MM.1S (cell line): ENCODE measurements around the gene AFG1L.

Source experiments
- EZH2 ChIP-seq: fragments of 300-600 bp; sonication (generic); optimal IDR thresholded peaks from 2 replicates; pipeline ENCODE3; 2017; ENCODE audit warnings: low read depth, mild to moderate bottlenecking, antibody characterized with exemption, low read length, mixed read lengths
- EZH2phosphoT487 ChIP-seq: fragments of 300-600 bp; sonication (generic); IDR thresholded peaks from 2 replicates; pipeline ENCODE4 v1.6.1; 2018; ENCODE audit warnings: antibody characterized with exemption, low read length
- TF ChIP-seq, protein P1 (sequence below): fragments of 300-600 bp; sonication (generic); IDR thresholded peaks from 2 replicates; pipeline ENCODE4 v1.5.1; 2016; ENCODE audit warnings: antibody characterized with exemption, low read length, mixed read lengths

- TF ChIP-seq, protein P1, sequence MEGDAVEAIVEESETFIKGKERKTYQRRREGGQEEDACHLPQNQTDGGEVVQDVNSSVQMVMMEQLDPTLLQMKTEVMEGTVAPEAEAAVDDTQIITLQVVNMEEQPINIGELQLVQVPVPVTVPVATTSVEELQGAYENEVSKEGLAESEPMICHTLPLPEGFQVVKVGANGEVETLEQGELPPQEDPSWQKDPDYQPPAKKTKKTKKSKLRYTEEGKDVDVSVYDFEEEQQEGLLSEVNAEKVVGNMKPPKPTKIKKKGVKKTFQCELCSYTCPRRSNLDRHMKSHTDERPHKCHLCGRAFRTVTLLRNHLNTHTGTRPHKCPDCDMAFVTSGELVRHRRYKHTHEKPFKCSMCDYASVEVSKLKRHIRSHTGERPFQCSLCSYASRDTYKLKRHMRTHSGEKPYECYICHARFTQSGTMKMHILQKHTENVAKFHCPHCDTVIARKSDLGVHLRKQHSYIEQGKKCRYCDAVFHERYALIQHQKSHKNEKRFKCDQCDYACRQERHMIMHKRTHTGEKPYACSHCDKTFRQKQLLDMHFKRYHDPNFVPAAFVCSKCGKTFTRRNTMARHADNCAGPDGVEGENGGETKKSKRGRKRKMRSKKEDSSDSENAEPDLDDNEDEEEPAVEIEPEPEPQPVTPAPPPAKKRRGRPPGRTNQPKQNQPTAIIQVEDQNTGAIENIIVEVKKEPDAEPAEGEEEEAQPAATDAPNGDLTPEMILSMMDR = no peak
- TF ChIP-seq EZH2 (no peak), EZH2phosphoT487 (no peak)
Measured at GRCh38 chr6:108563292-108563691, 268.4 kb downstream of the AFG1L start.
